HG03280 (cell line): ENCODE measurements around the gene RASIP1.
"Not testable (repeated sequence)": the region's sequence is repeated elsewhere in the genome, so short reads cannot be mapped to it uniquely, and the experiment has no call there.

ENCODE experiments used
- ATAC-seq: cut with Tn5 transposase; IDR thresholded peaks from one replicate; pipeline ENCODE4 v1.9.1; 2021; ENCODE audit warnings: mild to moderate bottlenecking, moderate library complexity; ENCODE audit not compliant: unreplicated experiment

The RASIP1 gene

GRCh38 chr19:48740164-48740972, at the start of gene RASIP1:
RASIP1 (minus strand) TSS chr19:48740610; CDS start chr19:48740282, 328 bp downstream.
- ATAC-seq, result no peak

- not testable (repeated sequence) for ATAC-seq
Observed at GRCh38 chr19:48787331-48787730, 46.9 kb upstream of the RASIP1 start.

- ATAC-seq, result not testable (repeated sequence)
Observed at GRCh38 chr19:48786422-48786821, 46.0 kb upstream of the RASIP1 start.

GRCh38 chr19:48784527-48784926, 44.1 kb upstream of the RASIP1 start:
- no peak for ATAC-seq

GRCh38 chr19:48780631-48781391, 40.4 kb upstream of the RASIP1 start:
- ATAC-seq, result no peak

- no peak for ATAC-seq
Observed at GRCh38 chr19:48779636-48780035, 39.2 kb upstream of the RASIP1 start.

GRCh38 chr19:48777720-48778119, 37.3 kb upstream of the RASIP1 start:
- ATAC-seq, result no peak

- ATAC-seq, result no peak
Observed at GRCh38 chr19:48777139-48777538, 36.7 kb upstream of the RASIP1 start.

- ATAC-seq, result no peak
Observed at GRCh38 chr19:48772503-48772953, 32.1 kb upstream of the RASIP1 start.

- ATAC-seq, result no peak
Observed at GRCh38 chr19:48770734-48771472, 30.5 kb upstream of the RASIP1 start.

GRCh38 chr19:48770266-48770665, 29.9 kb upstream of the RASIP1 start:
- ATAC-seq, result no peak

GRCh38 chr19:48768994-48769713, 28.7 kb upstream of the RASIP1 start:
- ATAC-seq, result no peak

- not testable (repeated sequence) for ATAC-seq
Observed at GRCh38 chr19:48768171-48768753, 27.9 kb upstream of the RASIP1 start.

- ATAC-seq, result not testable (repeated sequence)
Observed at GRCh38 chr19:48765816-48766215, 25.4 kb upstream of the RASIP1 start.

GRCh38 chr19:48760504-48761205, 20.2 kb upstream of the RASIP1 start:
- ATAC-seq, result no peak

- no peak for ATAC-seq
Observed at GRCh38 chr19:48757741-48758144, 17.3 kb upstream of the RASIP1 start.

GRCh38 chr19:48757089-48757675, 16.8 kb upstream of the RASIP1 start:
- no peak for ATAC-seq

- ATAC-seq, result no peak
Observed at GRCh38 chr19:48756686-48757085, 16.3 kb upstream of the RASIP1 start.

GRCh38 chr19:48756212-48756611, 15.8 kb upstream of the RASIP1 start:
- no peak for ATAC-seq
